BLaER1 treated with 17β-estradiol and CSF1 and Interleukin-3, amounts not matched to agents 10 nM and 100 nM (cell line): Measurements from ENCODE around the gene APBA3.

Source experiments
- H3K27ac ChIP-seq, 11 experiments: shearing (Covaris generic); formaldehyde crosslinking; 2 replicates each; pipeline ENCODE4 v1.8.1; 2022
- H3K27me3 ChIP-seq, 11 experiments: shearing (Covaris generic); formaldehyde crosslinking; 2 replicates each; pipeline ENCODE4 v1.8.1; 2022
- H3K36me3 ChIP-seq, 11 experiments: shearing (Covaris generic); formaldehyde crosslinking; 2 replicates each; pipeline ENCODE4 v1.8.1; 2022
- H3K4me1 ChIP-seq, 10 experiments: shearing (Covaris generic); formaldehyde crosslinking; 2 replicates each; pipeline ENCODE4 v1.8.1; 2022
- H3K4me2 ChIP-seq, 11 experiments: shearing (Covaris generic); formaldehyde crosslinking; 2 replicates each; pipeline ENCODE4 v1.8.1; 2022
- H3K4me3 ChIP-seq, 10 experiments: shearing (Covaris generic); formaldehyde crosslinking; 2 replicates each; pipeline ENCODE4 v1.8.1; 2022
- H3K9ac ChIP-seq, 11 experiments: shearing (Covaris generic); formaldehyde crosslinking; 2 replicates each; pipeline ENCODE4 v1.8.1; 2022
- H3K9me3 ChIP-seq, 11 experiments: shearing (Covaris generic); formaldehyde crosslinking; replicated peaks in 1 of 11; 2 replicates each; pipeline ENCODE4 v1.8.1; 2022
- H4K20me1 ChIP-seq, 11 experiments: shearing (Covaris generic); formaldehyde crosslinking; 2 replicates each; pipeline ENCODE4 v1.8.1; 2022
- Cebpa-rat ChIP-seq, 11 experiments: shearing (Covaris generic); IDR thresholded peaks; 2 replicates each; pipeline ENCODE4 v1.8.1; 2022

Gene APBA3

GRCh38 chr19:3710265-3710812, 51.2 kb downstream of the APBA3 start:
- Histone ChIP-seq H3K4me1 (peaks cover 11 to 45% (median 19%) of the 10 kb centered on the region in 10 experiments; a peak in 19 of 20 replicates), H3K27me3 (no peaks in the 10 kb centered on the region)

GRCh38 chr19:3708207-3708931, 53.1 kb downstream of the APBA3 start, which contains the start of gene TJP3:
Gene TJP3 (plus strand): TSS chr19:3708384. CDS start chr19:3728433, 20,049 bp downstream.
- H4K20me1 ChIP-seq, result no peaks in the 10 kb centered on the region
- no peaks in the 10 kb centered on the region for H3K36me3 ChIP-seq
- peaks cover 6 to 35% (median 10%) of the 10 kb centered on the region in 10 experiments; a peak in 19 of 20 replicates for H3K4me1 ChIP-seq
- no peak for TF ChIP-seq Cebpa-rat (IDR thresholded peaks at IDR 0.05)
- no peak within 1 kb of the TSS for H3K4me2 ChIP-seq
- no peaks in the 10 kb centered on the region for H3K9me3 ChIP-seq
- 0 out of 22 replicates have a peak within 1 kb of the TSS, but pooled peaks of 2 of the 11 experiments have one; percentile 12 to 17 for H3K9ac ChIP-seq
- H3K4me3 ChIP-seq, result no peak within 1 kb of the TSS
- H3K27me3 ChIP-seq, result no peaks in the 10 kb centered on the region
- no peak within 1 kb of the TSS for H3K27ac ChIP-seq

More at GRCh38 chr19:3710265-3710812, 51.2 kb downstream of the APBA3 start:
- Histone ChIP-seq H3K4me3 (no peak overlapping the region), H3K9me3 (no peaks in the 10 kb centered on the region), H4K20me1 (no peaks in the 10 kb centered on the region), H3K4me2 (peak overlapping the region in 3 of 11 experiments; percentile 41 to 64 (median 56); a peak in 6 of 22 replicates), H3K36me3 (no peaks in the 10 kb centered on the region), H3K27ac (no peak overlapping the region), H3K9ac (no peak overlapping the region)
- no peak for TF ChIP-seq Cebpa-rat (IDR thresholded peaks at IDR 0.05)

GRCh38 chr19:3707868-3708206, 53.7 kb downstream of the APBA3 start:
- Histone ChIP-seq H4K20me1 (no peaks in the 10 kb centered on the region), H3K4me3 (no peak overlapping the region), H3K9ac (no peak overlapping the region), H3K36me3 (no peaks in the 10 kb centered on the region), H3K27ac (no peak overlapping the region), H3K4me2 (no peak overlapping the region), H3K9me3 (no peaks in the 10 kb centered on the region), H3K27me3 (no peaks in the 10 kb centered on the region), H3K4me1 (peaks cover under 1 to 29% (median 4%) of the 10 kb centered on the region in 10 experiments; a peak in 15 of 20 replicates)
- no peak for TF ChIP-seq Cebpa-rat (IDR thresholded peaks at IDR 0.05)

GRCh38 chr19:3701200-3701599, 60.3 kb downstream of the APBA3 start:
- H3K4me3 ChIP-seq, result no peak overlapping the region
- no peak overlapping the region for H3K4me2 ChIP-seq
- no peaks in the 10 kb centered on the region for H3K27me3 ChIP-seq
- H3K9me3 ChIP-seq, result no peaks in the 10 kb centered on the region
- H4K20me1 ChIP-seq, result peaks cover 22 to 36% (median 29%) of the 10 kb centered on the region in 11 experiments
- H3K36me3 ChIP-seq, result peaks cover 0 to 10% (median 0%) of the 10 kb centered on the region in 11 experiments; a peak in 5 of 22 replicates
- no peak overlapping the region for H3K9ac ChIP-seq
- H3K4me1 ChIP-seq, result peaks cover 16 to 27% (median 18%) of the 10 kb centered on the region in 10 experiments
- TF ChIP-seq Cebpa-rat (IDR thresholded peaks at IDR 0.05), result no peak
- H3K27ac ChIP-seq, result no peak overlapping the region
